GM06990 (cell line): ENCODE results near the gene GATAD2A.

Source experiments
- DNase-seq: peaks from one replicate; pipeline ENCODE4 v3.0.0-alpha.2; 2011; ENCODE audit not compliant: insufficient read length; ENCODE audit errors: extremely low read depth
- H3K27me3 ChIP-seq: replicated peaks from 2 replicates; pipeline ENCODE4 v1.6.0; 2011; ENCODE audit warnings: low read length; ENCODE audit not compliant: control insufficient read depth, insufficient read depth
- H3K36me3 ChIP-seq: 2 replicates; pipeline ENCODE4 v1.5.1; 2011; ENCODE audit warnings: low read length; ENCODE audit not compliant: control insufficient read depth, insufficient read depth
- H3K4me3 ChIP-seq: replicated peaks from 2 replicates; pipeline ENCODE4 v1.5.1; 2011; ENCODE audit warnings: low read depth, mild to moderate bottlenecking, control low read depth, low read length
- TF ChIP-seq, protein P1 (sequence below): IDR thresholded peaks from 2 replicates; pipeline ENCODE4 v1.5.1; 2011; ENCODE audit warnings: low read length, control low read depth, mild to moderate bottlenecking, inconsistent platforms; ENCODE audit not compliant: insufficient read depth, poor library complexity, severe bottlenecking

Gene GATAD2A

DNA sequence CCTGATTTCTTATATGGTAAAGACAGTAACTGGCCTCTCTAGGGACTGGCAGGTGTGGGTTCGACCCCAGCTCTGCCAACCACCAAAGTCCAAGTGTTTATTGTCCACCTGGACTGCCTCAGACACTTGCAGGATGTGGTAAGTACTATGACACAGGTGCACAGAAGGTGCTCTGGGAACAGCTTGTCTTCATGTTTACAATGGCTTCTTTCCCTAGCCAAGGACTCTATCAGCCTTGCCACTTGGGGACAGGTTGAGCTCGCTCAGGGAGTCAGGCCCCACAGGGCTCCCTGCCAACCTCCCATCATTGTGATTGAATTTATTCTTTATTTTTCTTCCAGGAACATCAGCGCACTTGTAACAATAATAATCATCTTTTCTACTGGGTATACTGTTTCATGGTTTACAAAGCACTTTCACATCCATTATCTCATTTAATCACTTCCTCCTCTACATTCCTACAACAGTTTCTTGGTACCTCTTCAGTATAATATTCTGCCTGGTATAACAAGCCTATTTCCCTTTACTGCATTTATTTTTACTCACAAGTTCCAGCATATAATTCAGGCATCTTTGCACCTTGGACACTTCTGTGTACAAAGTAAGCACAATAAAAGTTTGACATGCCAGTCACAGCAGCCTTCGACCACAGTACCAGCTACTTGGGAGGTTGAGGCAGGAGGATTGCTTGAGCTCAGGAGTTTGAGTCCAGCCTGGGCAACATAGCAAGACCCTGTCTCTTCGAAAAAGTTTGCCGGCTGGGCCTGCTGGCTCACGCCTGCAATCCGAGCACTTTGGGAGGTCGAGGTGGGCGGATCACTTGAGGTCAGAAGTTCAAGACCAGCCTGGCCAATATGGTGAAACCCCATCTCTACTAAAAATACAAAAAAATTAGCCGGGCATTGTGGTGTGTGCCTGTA lies 24.2 kb upstream of the GATAD2A start:
- TF ChIP-seq, protein P1, sequence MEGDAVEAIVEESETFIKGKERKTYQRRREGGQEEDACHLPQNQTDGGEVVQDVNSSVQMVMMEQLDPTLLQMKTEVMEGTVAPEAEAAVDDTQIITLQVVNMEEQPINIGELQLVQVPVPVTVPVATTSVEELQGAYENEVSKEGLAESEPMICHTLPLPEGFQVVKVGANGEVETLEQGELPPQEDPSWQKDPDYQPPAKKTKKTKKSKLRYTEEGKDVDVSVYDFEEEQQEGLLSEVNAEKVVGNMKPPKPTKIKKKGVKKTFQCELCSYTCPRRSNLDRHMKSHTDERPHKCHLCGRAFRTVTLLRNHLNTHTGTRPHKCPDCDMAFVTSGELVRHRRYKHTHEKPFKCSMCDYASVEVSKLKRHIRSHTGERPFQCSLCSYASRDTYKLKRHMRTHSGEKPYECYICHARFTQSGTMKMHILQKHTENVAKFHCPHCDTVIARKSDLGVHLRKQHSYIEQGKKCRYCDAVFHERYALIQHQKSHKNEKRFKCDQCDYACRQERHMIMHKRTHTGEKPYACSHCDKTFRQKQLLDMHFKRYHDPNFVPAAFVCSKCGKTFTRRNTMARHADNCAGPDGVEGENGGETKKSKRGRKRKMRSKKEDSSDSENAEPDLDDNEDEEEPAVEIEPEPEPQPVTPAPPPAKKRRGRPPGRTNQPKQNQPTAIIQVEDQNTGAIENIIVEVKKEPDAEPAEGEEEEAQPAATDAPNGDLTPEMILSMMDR, result no peak
- no peaks in the 10 kb centered on the region for H3K27me3 ChIP-seq

DNA sequence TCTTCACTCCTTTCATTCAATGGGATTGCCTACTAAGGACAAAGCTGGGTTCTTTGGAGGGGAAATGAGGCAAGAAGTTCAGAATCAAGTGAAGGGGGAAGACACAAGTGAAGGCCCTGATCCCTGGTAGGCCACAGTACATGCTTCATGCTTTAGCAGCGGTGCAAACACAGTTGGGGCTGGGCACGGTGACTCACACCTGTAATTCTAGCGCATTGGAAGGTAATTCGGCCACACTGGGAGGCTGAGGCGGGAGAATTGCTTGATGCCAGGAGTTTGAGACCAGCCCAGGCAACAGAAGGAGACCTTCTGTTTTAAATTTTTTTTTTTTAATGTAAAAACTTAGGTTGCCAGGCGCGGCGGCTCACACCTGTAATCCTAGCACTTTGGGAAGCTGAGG lies 23.4 kb upstream of the GATAD2A start:
- TF ChIP-seq, protein P1, result no peak
- DNase-seq, result no peak

More for the DNA sequence above, 24.2 kb upstream of the GATAD2A start:
- H3K36me3 ChIP-seq, result no peaks in the 10 kb centered on the region
- DNase-seq, result peak; percentile 63
- H3K4me3 ChIP-seq, result no peak overlapping the region

GRCh38 chr19:19384486-19384885 lies 21.0 kb upstream of the GATAD2A start:
- TF ChIP-seq, protein P1, result no peak
- peak overlapping the region; percentile 54 for H3K4me3 ChIP-seq

More for the DNA sequence above, 23.4 kb upstream of the GATAD2A start:
- Histone ChIP-seq H3K36me3 (no peaks in the 10 kb centered on the region), H3K4me3 (no peak overlapping the region), H3K27me3 (no peaks in the 10 kb centered on the region)

DNA sequence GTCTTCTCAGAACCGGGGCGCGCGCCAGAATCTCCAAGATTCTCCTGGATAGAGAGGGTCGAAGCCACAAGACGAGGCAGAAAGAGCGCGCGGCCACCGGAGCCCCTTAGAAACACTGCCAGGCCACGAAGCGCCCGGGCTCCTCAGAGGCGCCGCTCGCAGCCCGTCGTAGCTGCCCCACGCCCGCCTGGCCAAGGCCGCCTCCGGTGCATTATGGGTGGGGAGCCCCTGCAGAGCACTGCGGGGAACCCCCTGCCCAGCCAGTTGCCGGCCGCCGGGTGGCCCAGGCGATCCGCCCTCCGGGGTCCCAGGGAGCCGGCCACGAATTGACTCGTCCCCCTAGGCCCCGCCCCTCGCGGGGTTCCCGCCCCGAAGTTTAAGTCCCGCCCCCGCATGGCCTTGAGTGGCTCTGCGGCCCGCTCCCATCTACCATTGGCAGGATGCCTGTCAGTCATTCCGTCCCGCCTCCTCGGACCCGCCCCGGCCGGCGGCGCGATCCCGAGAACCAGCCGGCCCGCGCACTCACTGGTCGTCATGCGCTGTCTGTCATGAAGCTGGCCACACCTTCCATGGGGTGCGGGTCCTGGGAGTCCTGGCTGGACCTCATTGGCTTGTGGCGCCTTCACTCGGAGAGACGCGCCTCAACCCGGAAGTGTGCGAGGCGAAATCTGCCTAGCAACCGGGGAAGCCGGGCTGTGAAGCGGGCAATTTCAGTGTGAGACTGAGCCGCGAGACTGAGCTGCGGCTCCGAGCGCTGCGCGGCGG lies 20.2 kb upstream of the GATAD2A start:
- H3K27me3 ChIP-seq, result no peaks in the 10 kb centered on the region
- H3K4me3 ChIP-seq, result peak overlapping the region; percentile 96
- peaks cover 4% of the 10 kb centered on the region; the same call in 1 of the 2 replicates for H3K36me3 ChIP-seq
- TF ChIP-seq, protein P1, result no peak
- peak; percentile 100 for DNase-seq

More at GRCh38 chr19:19384486-19384885, 21.0 kb upstream of the GATAD2A start:
- no peak for DNase-seq
- no peaks in the 10 kb centered on the region for H3K27me3 ChIP-seq
- 0 out of 2 replicates have a peak, but pooled peaks cover 2% of the 10 kb centered on the region for H3K36me3 ChIP-seq

DNA sequence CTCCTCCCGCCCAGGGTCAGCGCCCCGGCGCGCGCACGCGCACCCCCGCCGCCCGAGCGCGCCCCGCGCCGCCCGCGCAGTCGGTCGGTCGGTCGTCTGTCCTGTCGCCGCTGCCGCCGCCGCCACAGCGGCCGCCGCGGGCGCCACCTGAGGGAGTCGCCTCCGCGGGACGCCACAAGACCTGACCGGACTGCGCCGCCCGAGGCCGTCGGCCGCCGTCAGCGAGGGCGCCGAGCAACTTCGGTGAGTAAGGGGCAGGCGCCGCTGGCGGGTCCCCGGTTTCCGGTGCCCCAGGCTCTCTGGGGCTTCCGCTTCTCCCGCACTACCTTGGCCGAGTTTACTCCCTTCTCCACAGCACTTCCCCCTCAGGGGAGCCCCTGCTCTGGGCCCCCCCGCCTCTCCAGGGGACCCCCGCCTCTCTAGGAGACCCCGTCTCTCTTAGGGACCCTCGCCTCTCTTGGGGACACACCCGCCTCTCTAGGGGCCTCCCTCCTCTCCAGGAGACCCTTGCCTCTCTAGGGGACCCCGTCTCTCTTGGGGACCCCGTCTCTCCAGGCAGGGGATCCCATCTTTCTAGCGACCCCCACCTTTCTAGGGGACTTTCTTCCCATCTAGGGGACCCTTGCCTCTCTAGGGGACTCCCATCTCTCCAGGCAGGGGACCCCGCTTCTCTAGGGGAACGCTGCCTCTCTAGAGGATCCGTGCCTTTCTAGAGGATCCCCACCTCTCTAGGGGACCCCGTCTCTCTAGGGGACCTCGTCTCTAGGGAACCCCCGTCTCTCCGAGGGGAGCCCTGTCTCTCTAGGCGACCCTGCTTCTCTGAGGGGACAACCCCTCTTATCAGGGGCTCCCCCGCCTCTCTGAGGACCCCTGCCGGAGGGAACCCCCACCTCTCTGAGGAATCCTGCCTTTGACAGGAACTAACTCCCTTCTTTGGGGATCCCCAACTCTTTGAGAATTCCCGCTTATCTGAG lies 19.3 kb upstream of the GATAD2A start:
- DNase-seq, result no peak
- TF ChIP-seq, protein P1, result peak; percentile 39
- H3K4me3 ChIP-seq, result peak overlapping the region; percentile 96
- peaks cover 4% of the 10 kb centered on the region; the same call in 1 of the 2 replicates for H3K36me3 ChIP-seq
- no peaks in the 10 kb centered on the region for H3K27me3 ChIP-seq
